ENCODE data around the gene MYOD1. TPM values are rescaled to one million over a fixed set of nuclear protein-coding genes. Genes with fewer than 3 reads are reported as not detected.

The MYOD1 gene
- total RNA-seq, 1 donor from 2014 or later: not detected

DNA sequence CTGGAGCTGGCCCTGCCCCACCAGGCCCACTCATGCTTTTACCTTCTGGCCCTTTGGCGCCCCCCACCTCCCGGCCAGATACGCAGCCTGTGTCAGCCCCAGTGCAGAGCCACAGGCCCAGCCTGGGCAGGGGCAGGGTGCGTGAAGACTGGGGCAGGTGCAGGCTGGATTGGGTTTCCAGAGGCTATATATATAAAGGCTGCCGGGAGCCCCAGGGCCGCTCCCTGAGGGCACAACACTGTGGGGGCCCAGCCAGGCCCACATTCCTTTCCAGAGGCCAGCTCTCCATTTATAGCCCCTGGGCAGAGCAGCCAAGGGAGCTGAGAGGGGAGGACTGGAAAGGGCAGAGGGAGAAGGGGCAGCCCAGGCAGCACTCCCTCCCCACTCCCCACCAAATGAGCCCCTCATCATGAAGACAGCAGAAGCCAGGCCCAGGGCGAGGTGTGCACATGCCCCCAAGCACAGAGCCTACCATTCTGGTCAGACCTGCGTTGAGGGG is 5.0 kb upstream of the MYOD1 start:
- no peak for TF ChIP-seq EZH2phosphoT487 (IDR thresholded peaks at IDR 0.05)
- TF ChIP-seq, protein P1, sequence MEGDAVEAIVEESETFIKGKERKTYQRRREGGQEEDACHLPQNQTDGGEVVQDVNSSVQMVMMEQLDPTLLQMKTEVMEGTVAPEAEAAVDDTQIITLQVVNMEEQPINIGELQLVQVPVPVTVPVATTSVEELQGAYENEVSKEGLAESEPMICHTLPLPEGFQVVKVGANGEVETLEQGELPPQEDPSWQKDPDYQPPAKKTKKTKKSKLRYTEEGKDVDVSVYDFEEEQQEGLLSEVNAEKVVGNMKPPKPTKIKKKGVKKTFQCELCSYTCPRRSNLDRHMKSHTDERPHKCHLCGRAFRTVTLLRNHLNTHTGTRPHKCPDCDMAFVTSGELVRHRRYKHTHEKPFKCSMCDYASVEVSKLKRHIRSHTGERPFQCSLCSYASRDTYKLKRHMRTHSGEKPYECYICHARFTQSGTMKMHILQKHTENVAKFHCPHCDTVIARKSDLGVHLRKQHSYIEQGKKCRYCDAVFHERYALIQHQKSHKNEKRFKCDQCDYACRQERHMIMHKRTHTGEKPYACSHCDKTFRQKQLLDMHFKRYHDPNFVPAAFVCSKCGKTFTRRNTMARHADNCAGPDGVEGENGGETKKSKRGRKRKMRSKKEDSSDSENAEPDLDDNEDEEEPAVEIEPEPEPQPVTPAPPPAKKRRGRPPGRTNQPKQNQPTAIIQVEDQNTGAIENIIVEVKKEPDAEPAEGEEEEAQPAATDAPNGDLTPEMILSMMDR (IDR thresholded peaks at IDR 0.05): peak; percentile 11
- no peak overlapping the region for H3K27ac ChIP-seq
- peaks cover 15% of the 10 kb centered on the region for H3K4me1 ChIP-seq
- Mint-ChIP-seq H3K27me3 (ENCODE audit: insufficient read depth, low read depth) (peaks cover 10% of the 10 kb centered on the region), H3K9me3 (no peaks in the 10 kb centered on the region), H3K4me1 (peaks cover 3% of the 10 kb centered on the region), H3K4me3 (no peak overlapping the region), H3K36me3 (no peaks in the 10 kb centered on the region), H3K27ac (no peak overlapping the region)
- peaks cover 11% of the 10 kb centered on the region for H4K20me1 ChIP-seq (ENCODE audit: low read depth)
- peaks cover 98% of the 10 kb centered on the region for H3K27me3 ChIP-seq
- peaks cover 5% of the 10 kb centered on the region for H3F3A ChIP-seq (ENCODE audit: low read depth)
- no peak overlapping the region for H3K4me3 ChIP-seq
- DNase-seq (ENCODE audit: low spot score): no peak
- H3K36me3 ChIP-seq: no peaks in the 10 kb centered on the region
- H2AFZ ChIP-seq (replicated peaks): no peak overlapping the region
- no peak overlapping the region for H3K9ac ChIP-seq
- no peaks in the 10 kb centered on the region for H3K9me3 ChIP-seq (ENCODE audit: low read depth)
- H3K79me2 ChIP-seq (ENCODE audit: low read depth): no peaks in the 10 kb centered on the region
- no peak overlapping the region for H3K4me2 ChIP-seq

DNA sequence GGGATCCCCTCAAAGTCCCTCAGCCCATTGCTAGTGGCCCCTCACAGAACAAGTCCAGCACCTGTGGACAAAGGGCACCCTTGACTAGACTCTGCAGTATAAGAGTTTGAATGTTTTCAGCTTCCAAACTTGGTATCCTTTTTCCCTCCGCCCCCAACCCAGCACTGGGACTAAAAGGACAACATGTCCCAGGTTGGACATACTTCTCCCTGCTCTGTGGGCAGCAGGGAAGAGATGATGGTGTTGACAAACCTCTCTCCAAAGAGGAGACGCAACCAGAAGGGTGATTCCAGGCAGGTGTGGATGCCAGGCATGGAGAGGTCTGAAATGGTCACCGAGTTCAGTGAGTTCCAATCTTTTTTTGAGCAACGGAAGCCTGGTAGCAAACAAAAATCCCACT is 4.5 kb upstream of the MYOD1 start:
- no peaks in the 10 kb centered on the region for H3K9me3 ChIP-seq (ENCODE audit: low read depth)
- no peak overlapping the region for H2AFZ ChIP-seq (replicated peaks)
- Mint-ChIP-seq H3K9me3 (no peaks in the 10 kb centered on the region), H3K4me1 (peaks cover 3% of the 10 kb centered on the region), H3K4me3 (no peak overlapping the region), H3K27me3 (ENCODE audit: insufficient read depth, low read depth) (peaks cover 10% of the 10 kb centered on the region), H3K27ac (no peak overlapping the region), H3K36me3 (no peaks in the 10 kb centered on the region)
- peaks cover 98% of the 10 kb centered on the region for H3K27me3 ChIP-seq
- peaks cover 9% of the 10 kb centered on the region for H3F3A ChIP-seq (ENCODE audit: low read depth)
- no peak overlapping the region for H3K27ac ChIP-seq
- H3K36me3 ChIP-seq: no peaks in the 10 kb centered on the region
- H4K20me1 ChIP-seq (ENCODE audit: low read depth): peaks cover 15% of the 10 kb centered on the region
- H3K9ac ChIP-seq: no peak overlapping the region
- TF ChIP-seq EZH2phosphoT487 (IDR thresholded peaks at IDR 0.05): no peak
- TF ChIP-seq, protein P1 (IDR thresholded peaks at IDR 0.05): no peak
- no peak for TF ChIP-seq EZH2 (IDR thresholded peaks at IDR 0.05)
- H3K79me2 ChIP-seq (ENCODE audit: low read depth): no peaks in the 10 kb centered on the region
- H3K4me3 ChIP-seq: no peak overlapping the region
- H3K4me1 ChIP-seq: peaks cover 20% of the 10 kb centered on the region
- DNase-seq (ENCODE audit: low spot score): no peak
- no peak overlapping the region for H3K4me2 ChIP-seq

DNA sequence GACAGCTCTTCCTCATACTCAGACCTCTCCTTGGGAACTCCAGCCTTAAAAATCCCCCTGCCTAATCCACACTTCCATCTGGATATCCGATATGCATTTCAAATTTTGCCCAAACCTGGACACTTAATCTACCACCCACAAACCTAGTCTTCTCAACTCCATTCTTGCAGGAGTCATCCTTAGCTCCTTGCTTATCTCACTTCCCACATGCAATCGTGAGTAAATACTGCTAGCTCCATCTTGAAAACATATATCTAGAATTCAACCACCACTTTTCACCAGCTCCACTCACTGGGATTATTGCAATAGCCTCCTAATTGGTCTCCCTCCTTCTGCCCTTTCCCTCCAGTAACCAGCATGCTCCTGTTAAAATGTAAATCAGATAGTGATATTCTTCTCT is 2.6 kb upstream of the MYOD1 start:
- TF ChIP-seq, protein P1 (IDR thresholded peaks at IDR 0.05): no peak
- TF ChIP-seq EZH2 (IDR thresholded peaks at IDR 0.05): no peak
- TF ChIP-seq EZH2phosphoT487 (IDR thresholded peaks at IDR 0.05): no peak

More for the DNA sequence above, 2.6 kb upstream of the MYOD1 start:
- Mint-ChIP-seq H3K4me1 (peaks cover 7% of the 10 kb centered on the region), H3K36me3 (no peaks in the 10 kb centered on the region), H3K4me3 (no peak overlapping the region), H3K27me3 (ENCODE audit: insufficient read depth, low read depth) (peaks cover 24% of the 10 kb centered on the region), H3K27ac (no peak overlapping the region), H3K9me3 (no peaks in the 10 kb centered on the region)
- Histone ChIP-seq H3K36me3 (no peaks in the 10 kb centered on the region), H3K9ac (no peak overlapping the region), H3K79me2 (ENCODE audit: low read depth) (no peaks in the 10 kb centered on the region), H3K27ac (no peak overlapping the region), H3F3A (ENCODE audit: low read depth) (peaks cover 14% of the 10 kb centered on the region), H4K20me1 (ENCODE audit: low read depth) (peaks cover 28% of the 10 kb centered on the region), H3K4me3 (no peak overlapping the region), H3K4me1 (peaks cover 31% of the 10 kb centered on the region), H3K4me2 (no peak overlapping the region), H3K9me3 (ENCODE audit: low read depth) (no peaks in the 10 kb centered on the region), H2AFZ (replicated peaks) (no peak overlapping the region), H3K27me3 (peaks cover 100% of the 10 kb centered on the region)
- DNase-seq (ENCODE audit: low spot score): no peak
